ENCODE data around the gene HES7.
A peak's percentile ranks its signal among the peaks of the same experiment; 100 is the strongest.
"Not testable (repeated sequence)": the region's sequence is repeated elsewhere in the genome, so short reads cannot be mapped to it uniquely, and the experiment has no call there.

Gene HES7

GRCh38 chr17:8123695-8124349 is at the start of gene HES7:
Gene HES7 (minus strand): TSS chr17:8124106. CDS start chr17:8124084, 22 bp downstream.
- no peak for DNase-seq (ENCODE audit: low spot score)

- peak; percentile 96 for DNase-seq (ENCODE audit: low spot score)
Measured at GRCh38 chr17:8173056-8173870, 49.4 kb upstream of the HES7 start.

GRCh38 chr17:8170186-8170585 is 46.3 kb upstream of the HES7 start:
- DNase-seq (ENCODE audit: low spot score), result not testable (repeated sequence)

- DNase-seq (ENCODE audit: low spot score), result no peak
Measured at GRCh38 chr17:8167526-8167925, 43.6 kb upstream of the HES7 start.

GRCh38 chr17:8166731-8167130 is 42.8 kb upstream of the HES7 start:
- no peak for DNase-seq (ENCODE audit: low spot score)

GRCh38 chr17:8164815-8165131 is 40.9 kb upstream of the HES7 start:
- no peak for DNase-seq (ENCODE audit: low spot score)

GRCh38 chr17:8163978-8164814 is 40.3 kb upstream of the HES7 start:
- DNase-seq (ENCODE audit: low spot score), result peak; percentile 78

GRCh38 chr17:8162997-8163977 is 39.4 kb upstream of the HES7 start:
- DNase-seq (ENCODE audit: low spot score), result no peak

- DNase-seq (ENCODE audit: low spot score), result peak; percentile 76
Measured at GRCh38 chr17:8162233-8162996, 38.5 kb upstream of the HES7 start, which contains the start of gene VAMP2. Gene VAMP2 (minus strand): TSS chr17:8162948. CDS start chr17:8162879, 69 bp downstream.

GRCh38 chr17:8161289-8162232 is 37.7 kb upstream of the HES7 start:
- DNase-seq (ENCODE audit: low spot score), result no peak

- no peak for DNase-seq (ENCODE audit: low spot score)
Measured at GRCh38 chr17:8160741-8161221, 36.9 kb upstream of the HES7 start.

- no peak for DNase-seq (ENCODE audit: low spot score)
Measured at GRCh38 chr17:8160224-8160577, 36.3 kb upstream of the HES7 start.

GRCh38 chr17:8159459-8160223 is 35.7 kb upstream of the HES7 start:
- DNase-seq (ENCODE audit: low spot score), result no peak

- no peak for DNase-seq (ENCODE audit: low spot score)
Measured at GRCh38 chr17:8159032-8159400, 35.1 kb upstream of the HES7 start.

GRCh38 chr17:8158267-8159031 is 34.5 kb upstream of the HES7 start:
- peak; percentile 92 for DNase-seq (ENCODE audit: low spot score)

GRCh38 chr17:8156246-8156992 is 32.5 kb upstream of the HES7 start:
- peak; percentile 100 for DNase-seq (ENCODE audit: low spot score)

GRCh38 chr17:8155996-8156245 is 32.0 kb upstream of the HES7 start:
- DNase-seq (ENCODE audit: low spot score), result no peak
